Esophagus muscularis mucosa (tissue), 4 donors: ENCODE results near the gene PSMG4.

Experiments
- EP300 ChIP-seq: sonication (generic); formaldehyde crosslinking; IDR thresholded peaks from one replicate; pipeline ENCODE4 v1.6.1; 2017; ENCODE audit warnings: antibody characterized with exemption
- POLR2A ChIP-seq: fragments of 450-650 bp; IDR thresholded peaks from one replicate; pipeline ENCODE4 v1.6.1; 2017; ENCODE audit warnings: antibody characterized with exemption, moderate library complexity, mild to moderate bottlenecking, low read depth
- POLR2AphosphoS5 ChIP-seq, 2 donors: sonication (generic); formaldehyde crosslinking; IDR thresholded peaks; one replicate each; pipeline ENCODE4 v1.6.1; 2017; ENCODE audit warnings: antibody characterized with exemption in 2 of 2
- TF ChIP-seq, protein P1 (sequence below), 3 experiments: fragments of 200-600 bp in 2 of 3; fragments of 450-650 bp in 1 of 3; sonication (generic) in 2 of 3; IDR thresholded peaks; one replicate each; pipeline ENCODE4 v1.5.1; 2017 to 2019; ENCODE audit warnings: antibody characterized with exemption in 3 of 3, mild to moderate bottlenecking in 2 of 3, moderate library complexity in 1 of 3

DNA sequence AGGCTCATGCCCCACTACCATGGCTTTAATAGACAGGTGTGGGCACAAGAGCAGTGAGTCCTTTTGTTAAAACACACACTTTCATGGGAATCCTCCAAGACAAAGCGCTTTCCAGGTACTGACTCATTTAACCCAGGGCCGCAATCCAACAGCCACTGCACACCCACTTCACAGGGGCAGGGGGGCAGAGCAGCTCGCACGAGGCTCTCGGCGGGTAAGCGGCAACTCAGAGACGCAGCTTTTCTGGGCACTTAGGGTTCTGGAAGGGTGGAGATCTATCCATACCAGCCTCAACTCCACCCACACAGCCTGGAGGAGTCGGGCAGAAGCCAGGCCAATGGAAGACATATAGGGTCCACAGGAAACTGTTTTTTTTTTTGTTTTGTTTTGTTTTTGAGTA is 28.6 kb downstream of the PSMG4 start:
- peak in 1 of 2 donors; percentile 21 for TF ChIP-seq POLR2AphosphoS5 (IDR thresholded peaks at IDR 0.05)
- TF ChIP-seq POLR2A: no peak
- TF ChIP-seq, protein P1, sequence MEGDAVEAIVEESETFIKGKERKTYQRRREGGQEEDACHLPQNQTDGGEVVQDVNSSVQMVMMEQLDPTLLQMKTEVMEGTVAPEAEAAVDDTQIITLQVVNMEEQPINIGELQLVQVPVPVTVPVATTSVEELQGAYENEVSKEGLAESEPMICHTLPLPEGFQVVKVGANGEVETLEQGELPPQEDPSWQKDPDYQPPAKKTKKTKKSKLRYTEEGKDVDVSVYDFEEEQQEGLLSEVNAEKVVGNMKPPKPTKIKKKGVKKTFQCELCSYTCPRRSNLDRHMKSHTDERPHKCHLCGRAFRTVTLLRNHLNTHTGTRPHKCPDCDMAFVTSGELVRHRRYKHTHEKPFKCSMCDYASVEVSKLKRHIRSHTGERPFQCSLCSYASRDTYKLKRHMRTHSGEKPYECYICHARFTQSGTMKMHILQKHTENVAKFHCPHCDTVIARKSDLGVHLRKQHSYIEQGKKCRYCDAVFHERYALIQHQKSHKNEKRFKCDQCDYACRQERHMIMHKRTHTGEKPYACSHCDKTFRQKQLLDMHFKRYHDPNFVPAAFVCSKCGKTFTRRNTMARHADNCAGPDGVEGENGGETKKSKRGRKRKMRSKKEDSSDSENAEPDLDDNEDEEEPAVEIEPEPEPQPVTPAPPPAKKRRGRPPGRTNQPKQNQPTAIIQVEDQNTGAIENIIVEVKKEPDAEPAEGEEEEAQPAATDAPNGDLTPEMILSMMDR (IDR thresholded peaks at IDR 0.05): no peak
- no peak for TF ChIP-seq EP300
